ENCODE data around the gene PLA2G4D.
A peak's percentile ranks its signal among the peaks of the same experiment; 100 is the strongest.

PLA2G4D gene

GRCh38 chr15:42121021-42121420 lies 26.7 kb upstream of the PLA2G4D start:
- DNase-seq (ENCODE audit: low read depth), result peak; percentile 90
- H3K4me3 ChIP-seq (ENCODE audit: low read depth, low read length), result no peak overlapping the region
- TF ChIP-seq POLR2A (IDR thresholded peaks at IDR 0.05; ENCODE audit: extremely low read depth, insufficient read length) (no peak), MAX (IDR thresholded peaks at IDR 0.05; ENCODE audit: low read depth, low read length) (peak; percentile 52; the same call in 1 of the 2 replicates), CTCF (IDR thresholded peaks at IDR 0.05; ENCODE audit: low read depth, low read length) (no peak), MYC (IDR thresholded peaks at IDR 0.05; ENCODE audit: low read depth, low read length) (peak; percentile 73)

GRCh38 chr15:42120285-42120684 lies 25.9 kb upstream of the PLA2G4D start:
- no peak for DNase-seq (ENCODE audit: low read depth)
- H3K4me3 ChIP-seq (ENCODE audit: low read depth, low read length), result no peak overlapping the region
- TF ChIP-seq MAX (IDR thresholded peaks at IDR 0.05; ENCODE audit: low read depth, low read length) (no peak), CTCF (IDR thresholded peaks at IDR 0.05; ENCODE audit: low read depth, low read length) (no peak), POLR2A (IDR thresholded peaks at IDR 0.05; ENCODE audit: extremely low read depth, insufficient read length) (no peak), MYC (IDR thresholded peaks at IDR 0.05; ENCODE audit: low read depth, low read length) (no peak)

- DNase-seq (ENCODE audit: low read depth), result no peak
- no peak for TF ChIP-seq MYC (IDR thresholded peaks at IDR 0.05; ENCODE audit: low read depth, low read length)
- TF ChIP-seq MAX (IDR thresholded peaks at IDR 0.05; ENCODE audit: low read depth, low read length), result no peak
- no peak for TF ChIP-seq POLR2A (IDR thresholded peaks at IDR 0.05; ENCODE audit: extremely low read depth, insufficient read length)
- no peak for TF ChIP-seq CTCF (IDR thresholded peaks at IDR 0.05; ENCODE audit: low read depth, low read length)
- no peak overlapping the region for H3K4me3 ChIP-seq (ENCODE audit: low read depth, low read length)
Measured at GRCh38 chr15:42119446-42119760, 25.0 kb upstream of the PLA2G4D start.

- no peak for TF ChIP-seq MYC (IDR thresholded peaks at IDR 0.05; ENCODE audit: low read depth, low read length)
- TF ChIP-seq POLR2A (IDR thresholded peaks at IDR 0.05; ENCODE audit: extremely low read depth, insufficient read length), result no peak
- TF ChIP-seq MAX (IDR thresholded peaks at IDR 0.05; ENCODE audit: low read depth, low read length), result no peak
- no peak for TF ChIP-seq CTCF (IDR thresholded peaks at IDR 0.05; ENCODE audit: low read depth, low read length)
- no peak overlapping the region for H3K4me3 ChIP-seq (ENCODE audit: low read depth, low read length)
- peak; percentile 42 for DNase-seq (ENCODE audit: low read depth)
Measured at GRCh38 chr15:42118650-42119445, 24.5 kb upstream of the PLA2G4D start.

GRCh38 chr15:42111924-42112323 lies 17.6 kb upstream of the PLA2G4D start:
- peak; percentile 92 for DNase-seq (ENCODE audit: low read depth)
- no peak overlapping the region for H3K4me3 ChIP-seq (ENCODE audit: low read depth, low read length)
- peak; percentile 99 for TF ChIP-seq MYC (IDR thresholded peaks at IDR 0.05; ENCODE audit: low read depth, low read length)
- TF ChIP-seq MAX (IDR thresholded peaks at IDR 0.05; ENCODE audit: low read depth, low read length), result peak; percentile 100
- no peak for TF ChIP-seq CTCF (IDR thresholded peaks at IDR 0.05; ENCODE audit: low read depth, low read length)
- no peak for TF ChIP-seq POLR2A (IDR thresholded peaks at IDR 0.05; ENCODE audit: extremely low read depth, insufficient read length)
